K562 (cell line): ENCODE data around the gene KRT77. TPM values are rescaled to one million over a fixed set of nuclear protein-coding genes. Genes with fewer than 3 reads are reported as not detected.

Experiments
- ATAC-seq: fragments of 200-7000 bp; cut with Tn5 transposase; 3 replicates; pipeline ENCODE4 v1.9.1; 2020; ENCODE audit warnings: moderate library complexity
- BruUV-seq: library from RNA; stranded (reverse); fragments of 400-500 nt; replicated peaks from 2 replicates; lab custom pipeline; 2021; lab: Mats Ljungman, UMichigan
- CTCF ChIA-PET: fragments of 300-600 bp; formaldehyde crosslinking; extraction: SDS; loops from one replicate; lab custom pipeline; 2021; ENCODE audit warnings: low intra/inter-chr PET ratio; lab: Yijun Ruan, JAX
- POLR2A ChIA-PET: fragments of 300-600, 350-650 bp; sonication (Branson Sonifier 250); formaldehyde crosslinking; extraction: SDS; loops from one replicate; lab custom pipeline; 2021; ENCODE audit warnings: antibody characterized with exemption, inconsistent platforms; lab: Yijun Ruan, JAX
- DNase-seq, 4 experiments: peaks; one replicate each; pipeline versions ENCODE4 v3.0.0 to v3.0.0-alpha.2; 2011 to 2018; ENCODE audit warnings: low spot score in 3 of 4, mixed read lengths in 3 of 4; ENCODE audit errors: extremely low read depth in 1 of 4
- FAIRE-seq: peaks from 2 replicates; lab custom pipeline; 2011; peaks lifted over from hg19 to GRCh38; lab: Jason Lieb, UNC
- H2AFZ ChIP-seq: 2 replicates; pipeline ENCODE4 v1.6.0; 2011; ENCODE audit warnings: low read depth, low read length, control low read depth, inconsistent platforms
- H3K27ac ChIP-seq: fragments of 200-600 bp; 3 replicates; pipeline ENCODE4 v1.8.0; 2011; ENCODE audit warnings: low read depth, mild to moderate bottlenecking, control low read depth, inconsistent platforms, low read length, moderate library complexity, mixed read lengths; ENCODE audit errors: extremely low read depth
- H3K27me3 ChIP-seq, 2 experiments: fragments of 300-600 bp in 1 of 2; 2 replicates in 1 of 2; 3 replicates in 1 of 2; pipeline versions ENCODE4 v1.6.0 to v1.8.0; 2011; ENCODE audit warnings: inconsistent platforms in 2 of 2, low read length in 2 of 2, mild to moderate bottlenecking in 1 of 2, mixed read lengths in 1 of 2, moderate library complexity in 1 of 2; ENCODE audit not compliant: control insufficient read depth in 2 of 2, insufficient read depth in 2 of 2
- H3K36me3 ChIP-seq: fragments of 300-600 bp; 3 replicates; pipeline ENCODE4 v1.8.0; 2011; ENCODE audit warnings: mild to moderate bottlenecking, low read length, inconsistent platforms; ENCODE audit not compliant: control insufficient read depth, insufficient read depth
- H3K4me1 ChIP-seq, 2 experiments: fragments of 200-600 bp in 1 of 2; replicated peaks in 1 of 2; 2 replicates in 1 of 2; 3 replicates in 1 of 2; pipeline versions ENCODE4 v1.5.1 to v1.8.0; 2011; ENCODE audit warnings: inconsistent platforms in 2 of 2, low read length in 2 of 2, mild to moderate bottlenecking in 1 of 2, mixed read lengths in 1 of 2, moderate library complexity in 1 of 2; ENCODE audit not compliant: control insufficient read depth in 2 of 2, insufficient read depth in 2 of 2
- H3K4me2 ChIP-seq: 2 replicates; pipeline ENCODE4 v1.6.1; 2011; ENCODE audit warnings: low read length, control low read depth, inconsistent platforms, mixed read lengths; ENCODE audit not compliant: insufficient read depth
- H3K4me3 ChIP-seq: fragments of 200-600 bp; sonication (generic), shearing (Covaris generic); 2 replicates; pipeline ENCODE4 v1.5.1; 2016; ENCODE audit warnings: control low read depth, inconsistent platforms
- H3K79me2 ChIP-seq: fragments of 200-600 bp; 3 replicates; pipeline ENCODE4 v1.8.0; 2011; ENCODE audit warnings: low read length, inconsistent platforms; ENCODE audit not compliant: control insufficient read depth, insufficient read depth
- H3K9ac ChIP-seq, 2 experiments: 2 replicates each; pipeline versions ENCODE4 v1.6.0 to v1.6.1; 2011; ENCODE audit warnings: low read depth in 2 of 2, low read length in 2 of 2, control low read depth in 1 of 2, inconsistent platforms in 1 of 2, mild to moderate bottlenecking in 1 of 2, mixed read lengths in 1 of 2; ENCODE audit not compliant: insufficient read depth in 1 of 2
- H3K9me1 ChIP-seq: one replicate; pipeline ENCODE4 v1.6.0; 2011; ENCODE audit warnings: inconsistent platforms, mild to moderate bottlenecking, low read length, moderate library complexity; ENCODE audit not compliant: control insufficient read depth, insufficient read depth
- H3K9me3 ChIP-seq: replicated peaks from 2 replicates; pipeline ENCODE4 v1.5.1; 2011; ENCODE audit warnings: low read depth, low read length, inconsistent platforms; ENCODE audit not compliant: control insufficient read depth, insufficient read depth
- H4K20me1 ChIP-seq: replicated peaks from 2 replicates; pipeline ENCODE4 v1.6.1; 2011; ENCODE audit warnings: low read length, inconsistent platforms, mixed read lengths; ENCODE audit not compliant: control insufficient read depth, insufficient read depth
- GTF2A2 ChIP-seq: IDR thresholded peaks from 2 replicates; pipeline ENCODE4 v1.6.1; 2016; ENCODE audit warnings: mild to moderate bottlenecking, missing genetic modification characterization, missing compliant biosample characterization
- KLF10 ChIP-seq: fragments of 250-450 bp; sonication (Bioruptor Pico); IDR thresholded peaks from 2 replicates; pipeline ENCODE4 v1.6.1; 2021; ENCODE audit warnings: matching md5 sums
- RBFOX2 ChIP-seq: fragments of 200-400 bp; formaldehyde crosslinking; IDR thresholded peaks from 2 replicates; pipeline ENCODE4 v1.6.1; 2017; ENCODE audit warnings: low read depth, mild to moderate bottlenecking, low read length, moderate library complexity
- SREBF1 ChIP-seq: fragments of 150-350 bp; IDR thresholded peaks from 2 replicates; pipeline ENCODE4 v1.6.1; 2014; ENCODE audit warnings: antibody characterized with exemption, low read depth, low read length, borderline replicate concordance
- SRSF9 ChIP-seq: fragments of 200-400 bp; formaldehyde crosslinking; IDR thresholded peaks from 2 replicates; pipeline ENCODE4 v1.6.1; 2017; ENCODE audit warnings: low read depth, low read length, borderline replicate concordance
- ZNF133 ChIP-seq: fragments of 250-450 bp; sonication (Bioruptor Pico); IDR thresholded peaks from 2 replicates; pipeline ENCODE4 v1.4.0; 2020; ENCODE audit warnings: mild to moderate bottlenecking
- WGBS: fragments of 100-300 bp; shearing (Covaris generic); methylation state at CpG from one replicate; pipeline ENCODE4 v1.1.6; 2016; ENCODE audit warnings: low coverage, mixed read lengths; ENCODE audit not compliant: insufficient coverage; ENCODE audit errors: missing lambda C conversion rate; 5-methylcytosine and 5-hydroxymethylcytosine counted together
- in situ Hi-C: fragments of 300-500 bp; cut with MboI; formaldehyde crosslinking; loops from 4 replicates; pipeline ENCODE4 v1.15.0; 2018; ENCODE audit warnings: inconsistent platforms, mixed read lengths
- intact Hi-C: fragments of 100-400 bp; cut with micrococcal nuclease; formaldehyde crosslinking; loops from 2 replicates; pipeline ENCODE4 v1.14.2; 2022
- polyA plus RNA-seq, 8 experiments: library from polyadenylated mRNA; depleted of rRNA in 4 of 8; stranded (reverse) in 5 of 8; unstranded in 3 of 8; fragments of >200 nt; fragmentation: Nextera tagmentation in 2 of 8; fragmentation: Illumina TruSeq in 1 of 8; extraction: Ambion mirVana in 2 of 8; extraction: Trizol in 1 of 8; gene quantifications; 2 replicates each; pipeline versions ENCODE4 v1.2.1 to v1.2.3, GENCODE V29; 2011 to 2014; ENCODE audit warnings: inconsistent platforms in 1 of 8, missing spikeins in 1 of 8
- total RNA-seq, 7 experiments: library from RNA; depleted of rRNA in 6 of 7; stranded (reverse); fragments of >200 nt in 6 of 7; fragmentation: Illumina TruSeq in 2 of 7; extraction: Trizol in 2 of 7; gene quantifications; 2 replicates each; pipeline versions ENCODE4 v1.2.1 to v1.2.3, GENCODE V29; 2011 to 2021; ENCODE audit warnings: low replicate concordance in 1 of 7
- TF ChIP-seq, protein P1 (sequence below): fragments of 250-450 bp; sonication (Bioruptor Pico); IDR thresholded peaks from 2 replicates; pipeline ENCODE4 v1.4.0; 2020; ENCODE audit warnings: mild to moderate bottlenecking, moderate library complexity, borderline replicate concordance

KRT77 gene
- total and polyA plus RNA-seq, 9 of the 15 experiments (the other 6 are each of a cell fraction or from before 2014, with no cell fraction given), result not detected

DNA sequence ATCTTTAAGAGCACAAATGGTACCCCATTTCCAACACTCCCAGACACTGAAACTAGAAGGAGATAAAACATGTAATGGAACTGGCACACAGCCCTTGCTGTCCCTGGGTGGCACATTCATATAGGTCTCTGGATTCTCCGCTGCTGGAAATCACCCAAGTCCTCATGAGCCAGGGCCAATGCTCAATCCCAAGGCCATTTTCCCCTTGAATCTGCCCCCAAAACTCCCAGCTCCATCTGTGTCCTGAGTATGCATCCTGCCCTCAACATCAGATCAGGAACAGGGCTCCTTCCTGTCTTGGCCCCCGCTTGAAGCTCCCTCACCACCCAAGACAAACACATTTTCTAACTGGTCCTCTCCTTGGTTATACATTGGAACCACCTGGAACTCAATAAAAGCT lies 49.2 kb upstream of the KRT77 start:
- Histone ChIP-seq H3K9ac (no peak overlapping the region), H3K9me3 (no peaks in the 10 kb centered on the region), H4K20me1 (no peaks in the 10 kb centered on the region), H3K27me3 (peaks cover 2 to 8% of the 10 kb centered on the region in 2 experiments; a peak in 1 of 5 replicates), H3K4me1 (no peaks in the 10 kb centered on the region), H3K27ac (no peak overlapping the region), H3K79me2 (no peaks in the 10 kb centered on the region), H3K4me3 (no peak overlapping the region), H3K4me2 (no peak overlapping the region), H2AFZ (no peak overlapping the region), H3K36me3 (no peaks in the 10 kb centered on the region), H3K9me1 (no peaks in the 10 kb centered on the region)
- intact Hi-C loops, result no loop called here
- ChIA-PET CTCF (no interaction called here), POLR2A (interaction anchor here (0.6 kb wide), 1 partner anchor 127 kb away, joined by 4 read pairs; no protein-coding TSS in a partner anchor)
- in situ Hi-C loops, result no loop called here
- 4% methylated on average over 2 of the region's 2 CpGs for WGBS
- DNase-seq (no peak), FAIRE-seq (no peak), ATAC-seq (no peak)
- TF ChIP-seq ZNF133 (CRISPR knock-in tag), result no peak
- TF ChIP-seq SREBF1, result no peak
- TF ChIP-seq RBFOX2, result no peak
- no peak for TF ChIP-seq GTF2A2 (tag)
- TF ChIP-seq, protein P1, sequence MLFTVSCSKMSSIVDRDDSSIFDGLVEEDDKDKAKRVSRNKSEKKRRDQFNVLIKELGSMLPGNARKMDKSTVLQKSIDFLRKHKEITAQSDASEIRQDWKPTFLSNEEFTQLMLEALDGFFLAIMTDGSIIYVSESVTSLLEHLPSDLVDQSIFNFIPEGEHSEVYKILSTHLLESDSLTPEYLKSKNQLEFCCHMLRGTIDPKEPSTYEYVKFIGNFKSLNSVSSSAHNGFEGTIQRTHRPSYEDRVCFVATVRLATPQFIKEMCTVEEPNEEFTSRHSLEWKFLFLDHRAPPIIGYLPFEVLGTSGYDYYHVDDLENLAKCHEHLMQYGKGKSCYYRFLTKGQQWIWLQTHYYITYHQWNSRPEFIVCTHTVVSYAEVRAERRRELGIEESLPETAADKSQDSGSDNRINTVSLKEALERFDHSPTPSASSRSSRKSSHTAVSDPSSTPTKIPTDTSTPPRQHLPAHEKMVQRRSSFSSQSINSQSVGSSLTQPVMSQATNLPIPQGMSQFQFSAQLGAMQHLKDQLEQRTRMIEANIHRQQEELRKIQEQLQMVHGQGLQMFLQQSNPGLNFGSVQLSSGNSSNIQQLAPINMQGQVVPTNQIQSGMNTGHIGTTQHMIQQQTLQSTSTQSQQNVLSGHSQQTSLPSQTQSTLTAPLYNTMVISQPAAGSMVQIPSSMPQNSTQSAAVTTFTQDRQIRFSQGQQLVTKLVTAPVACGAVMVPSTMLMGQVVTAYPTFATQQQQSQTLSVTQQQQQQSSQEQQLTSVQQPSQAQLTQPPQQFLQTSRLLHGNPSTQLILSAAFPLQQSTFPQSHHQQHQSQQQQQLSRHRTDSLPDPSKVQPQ (CRISPR knock-in tag), result no peak
- TF ChIP-seq KLF10 (CRISPR knock-in tag), result no peak
- TF ChIP-seq SRSF9, result no peak
- no TSS peak for BruUV-seq
